ELF-1 (cell line): ENCODE results near the gene GABBR2.

Source experiments
- DNase-seq: peaks from one replicate; pipeline ENCODE4 v3.0.0-alpha.2; 2016; ENCODE audit warnings: low read depth, low spot score

Gene GABBR2

GRCh38 chr9:98372077-98372836 lies 336.5 kb downstream of the GABBR2 start:
- DNase-seq: no peak

- no peak for DNase-seq
Measured at GRCh38 chr9:98370976-98371315, 337.8 kb downstream of the GABBR2 start.

- no peak for DNase-seq
Measured at GRCh38 chr9:98370300-98370975, 338.3 kb downstream of the GABBR2 start.

DNA sequence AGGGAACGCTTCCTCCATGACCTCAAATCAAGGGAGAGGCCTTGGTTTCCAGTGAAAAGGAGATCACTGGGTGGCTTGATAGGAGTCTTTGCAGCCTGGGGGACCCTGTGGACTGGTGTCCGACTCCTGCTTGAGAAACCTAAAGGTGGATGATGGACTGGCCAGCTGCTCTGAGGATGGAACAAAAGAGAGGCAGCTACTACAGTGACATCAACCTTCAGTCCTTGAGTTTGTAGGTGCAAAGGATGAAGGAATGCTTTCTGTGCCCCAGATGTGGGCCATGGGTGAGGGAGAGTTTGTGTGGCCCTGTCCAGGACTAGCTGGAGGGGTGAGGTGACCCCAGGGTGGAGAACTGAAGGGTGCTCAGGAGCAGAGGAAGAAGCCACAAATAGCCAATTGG lies 338.8 kb downstream of the GABBR2 start:
- DNase-seq: no peak

- DNase-seq: no peak
Measured at GRCh38 chr9:98369471-98369870, 339.3 kb downstream of the GABBR2 start.

GRCh38 chr9:98369066-98369425 lies 339.7 kb downstream of the GABBR2 start:
- no peak for DNase-seq

GRCh38 chr9:98368366-98369065 lies 340.2 kb downstream of the GABBR2 start:
- no peak for DNase-seq

- DNase-seq: no peak
Measured at GRCh38 chr9:98367923-98368322, 340.8 kb downstream of the GABBR2 start.

GRCh38 chr9:98367371-98367900 lies 341.3 kb downstream of the GABBR2 start:
- no peak for DNase-seq

DNA sequence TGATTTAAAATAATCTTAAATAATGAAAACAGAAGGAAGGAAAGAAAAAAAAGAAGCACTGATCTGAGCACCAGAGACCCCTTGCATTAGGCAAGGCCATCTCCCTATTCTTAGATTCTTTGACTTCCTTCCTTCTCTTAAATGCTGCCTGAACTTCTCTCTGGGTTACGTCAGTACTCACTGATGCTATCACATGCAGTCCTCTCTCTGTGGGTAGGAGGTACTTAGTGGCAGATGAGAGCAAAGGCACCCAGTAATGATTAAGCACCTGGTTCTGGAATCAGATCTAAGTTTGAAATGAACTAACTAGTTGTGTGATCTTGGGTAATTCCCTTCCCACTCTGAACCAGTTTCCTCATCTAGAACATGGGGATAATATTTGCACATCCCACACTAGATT lies 343.0 kb downstream of the GABBR2 start:
- no peak for DNase-seq

GRCh38 chr9:98365227-98365669 lies 343.5 kb downstream of the GABBR2 start:
- DNase-seq: no peak

DNA sequence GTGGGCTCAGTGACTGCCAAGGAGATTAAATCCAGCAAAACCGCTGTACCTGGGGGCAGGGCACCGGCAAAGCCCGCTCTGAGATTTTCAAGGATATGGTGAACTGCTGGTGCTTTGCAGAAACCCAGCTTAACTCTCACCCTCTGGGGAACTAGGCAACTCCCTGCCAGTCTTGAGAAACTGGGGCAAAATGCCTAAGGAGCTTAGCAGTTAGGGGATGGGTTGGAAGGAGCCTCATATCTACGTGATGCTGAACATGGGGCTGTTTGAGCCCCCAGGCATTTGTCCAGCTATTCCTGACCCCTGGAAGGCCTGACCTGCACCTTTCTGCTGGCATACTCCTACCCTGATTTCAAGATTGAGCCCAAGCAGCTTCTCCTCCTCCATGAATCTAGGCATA lies 344.6 kb downstream of the GABBR2 start:
- DNase-seq: no peak

DNA sequence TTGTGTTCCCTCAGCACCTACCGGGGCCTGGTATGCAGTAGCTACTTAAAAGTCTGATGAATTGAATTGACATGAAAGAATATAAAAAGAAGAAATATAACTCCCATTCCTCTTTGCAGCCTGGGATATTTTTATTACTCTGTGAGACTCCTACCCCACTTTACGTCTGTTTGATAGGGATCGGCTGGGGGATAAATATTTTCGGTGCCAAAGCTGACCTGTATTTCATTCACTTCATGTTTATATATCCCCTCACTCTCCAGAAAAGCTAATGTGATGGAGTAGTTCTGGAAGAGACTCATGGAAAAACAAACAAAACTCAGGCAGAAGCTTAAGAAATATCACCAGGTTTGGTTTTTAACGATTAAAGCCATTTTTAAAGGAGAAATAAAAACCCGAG lies 345.1 kb downstream of the GABBR2 start:
- DNase-seq: no peak

- DNase-seq: no peak
Measured at GRCh38 chr9:98362624-98363252, 346.0 kb downstream of the GABBR2 start.

- no peak for DNase-seq
Measured at GRCh38 chr9:98361645-98362044, 347.1 kb downstream of the GABBR2 start.

GRCh38 chr9:98360176-98360708 lies 348.5 kb downstream of the GABBR2 start:
- no peak for DNase-seq

- no peak for DNase-seq
Measured at GRCh38 chr9:98359569-98359968, 349.2 kb downstream of the GABBR2 start.

DNA sequence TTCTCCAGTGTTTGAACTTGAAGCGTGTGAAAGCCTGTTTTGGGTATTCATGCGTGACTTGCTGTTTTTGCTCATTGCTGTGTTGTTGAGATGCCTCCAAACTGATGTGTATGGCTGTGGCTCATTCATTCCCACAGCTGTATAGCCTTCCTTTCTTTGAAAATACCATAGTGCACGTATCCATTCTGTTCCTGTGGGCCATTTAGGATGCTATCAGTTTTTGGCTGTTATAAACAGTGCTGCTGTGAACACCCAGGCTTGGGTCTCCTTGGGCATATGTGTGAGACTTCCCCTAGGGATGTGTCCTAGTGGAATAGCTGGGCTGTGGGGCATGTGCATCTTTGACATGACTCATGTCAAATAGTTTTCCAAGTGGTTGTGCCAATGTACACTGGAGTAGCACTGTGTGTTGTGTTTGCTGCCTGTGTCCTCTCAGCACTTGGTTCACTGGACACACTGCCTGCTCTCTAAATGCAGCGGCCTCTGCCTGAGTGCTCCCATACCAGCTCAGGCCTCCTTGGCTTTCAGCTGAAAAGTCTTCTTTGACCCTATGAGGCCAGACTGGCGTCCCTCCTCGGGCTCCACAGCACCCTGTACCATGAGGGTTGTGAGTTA lies 350.7 kb downstream of the GABBR2 start:
- no peak for DNase-seq

GRCh38 chr9:98356953-98357690 lies 351.6 kb downstream of the GABBR2 start:
- no peak for DNase-seq

- no peak for DNase-seq
Measured at GRCh38 chr9:98356326-98356725, 352.4 kb downstream of the GABBR2 start.

DNA sequence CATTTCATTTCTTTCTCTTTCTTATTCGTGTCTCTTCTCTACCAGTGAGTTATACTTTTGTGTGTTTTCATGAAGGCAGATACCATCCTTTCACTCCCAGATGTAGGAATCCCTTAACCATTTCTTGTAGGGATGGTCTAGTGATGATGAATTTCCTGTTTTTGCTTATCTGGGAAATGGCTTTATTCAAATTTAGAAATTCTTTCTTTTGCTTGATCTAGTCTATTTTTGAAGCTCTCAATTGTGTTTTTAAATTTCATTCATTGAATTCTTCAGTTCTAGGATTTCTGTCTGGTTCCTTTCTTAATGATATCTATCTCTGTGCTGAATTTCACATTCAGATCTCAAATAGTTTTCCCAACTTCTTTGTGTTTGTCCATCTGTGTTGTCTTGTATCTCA lies 357.4 kb downstream of the GABBR2 start:
- no peak for DNase-seq
